RWPE2 (cell line): Measurements from ENCODE around the gene CRNKL1.

ENCODE experiments used
- ATAC-seq: fragments of 200-7000 bp; cut with Tn5 transposase; 3 replicates; pipeline ENCODE4 v1.9.1; 2021; ENCODE audit warnings: low read depth
- DNase-seq: peaks from one replicate; pipeline ENCODE4 v3.0.0-alpha.2; 2020; ENCODE audit warnings: low spot score
- H3K27ac ChIP-seq: fragments of 450-650 bp; 2 replicates; pipeline ENCODE4 v1.5.1; 2017; ENCODE audit warnings: mild to moderate bottlenecking; ENCODE audit not compliant: poor library complexity, severe bottlenecking
- H3K27me3 ChIP-seq: fragments of 250-450 bp; sonication (Bioruptor Pico); 2 replicates; pipeline ENCODE4 v1.5.1; 2021; ENCODE audit warnings: mild to moderate bottlenecking, moderate library complexity; ENCODE audit not compliant: insufficient read depth, poor library complexity, severe bottlenecking
- H3K36me3 ChIP-seq: fragments of 250-450 bp; sonication (Bioruptor Pico); 2 replicates; pipeline ENCODE4 v1.5.1; 2020; ENCODE audit warnings: low read depth, mild to moderate bottlenecking, moderate library complexity
- H3K4me1 ChIP-seq: fragments of 250-450 bp; sonication (Bioruptor Pico); 2 replicates; pipeline ENCODE4 v1.5.1; 2021; ENCODE audit warnings: mild to moderate bottlenecking, moderate library complexity; ENCODE audit not compliant: insufficient read depth, poor library complexity, severe bottlenecking
- H3K4me3 ChIP-seq: fragments of 250-450 bp; sonication (Bioruptor Pico); 2 replicates; pipeline ENCODE4 v1.5.1; 2021; ENCODE audit warnings: mild to moderate bottlenecking, moderate library complexity; ENCODE audit not compliant: severe bottlenecking
- H3K9me3 ChIP-seq: fragments of 250-450 bp; sonication (Bioruptor Pico); 2 replicates; pipeline ENCODE4 v1.5.1; 2021; ENCODE audit warnings: mild to moderate bottlenecking, moderate library complexity; ENCODE audit not compliant: severe bottlenecking
- TF ChIP-seq, protein P1 (sequence below): fragments of 450-650 bp; IDR thresholded peaks from one replicate; pipeline ENCODE4 v1.5.1; 2017; ENCODE audit warnings: mild to moderate bottlenecking, moderate library complexity; ENCODE audit not compliant: poor library complexity, severe bottlenecking

CRNKL1 gene

DNA sequence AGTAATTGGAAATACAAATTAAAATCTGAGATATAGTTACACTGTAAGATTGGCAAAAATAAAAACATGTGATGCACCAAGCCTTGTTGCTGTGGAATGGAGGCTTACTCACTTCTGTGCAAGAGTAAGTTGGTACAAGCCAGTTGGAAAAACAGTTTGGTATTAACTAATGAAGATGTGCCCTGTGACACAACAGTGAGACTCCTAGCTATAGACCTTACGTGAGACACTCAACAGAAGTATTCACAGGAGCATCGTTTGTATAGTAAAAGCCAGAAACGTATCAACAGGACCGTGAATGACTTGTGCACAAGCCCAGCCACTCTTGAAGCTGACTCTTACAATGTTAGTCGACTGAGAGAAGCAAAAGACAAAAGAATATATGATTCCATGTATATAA, 20.5 kb downstream of the CRNKL1 start:
- Histone ChIP-seq H3K27me3 (no peaks in the 10 kb centered on the region), H3K4me3 (no peak overlapping the region), H3K36me3 (peaks cover 100% of the 10 kb centered on the region), H3K4me1 (no peaks in the 10 kb centered on the region), H3K27ac (no peak overlapping the region), H3K9me3 (no peaks in the 10 kb centered on the region)
- TF ChIP-seq, protein P1, sequence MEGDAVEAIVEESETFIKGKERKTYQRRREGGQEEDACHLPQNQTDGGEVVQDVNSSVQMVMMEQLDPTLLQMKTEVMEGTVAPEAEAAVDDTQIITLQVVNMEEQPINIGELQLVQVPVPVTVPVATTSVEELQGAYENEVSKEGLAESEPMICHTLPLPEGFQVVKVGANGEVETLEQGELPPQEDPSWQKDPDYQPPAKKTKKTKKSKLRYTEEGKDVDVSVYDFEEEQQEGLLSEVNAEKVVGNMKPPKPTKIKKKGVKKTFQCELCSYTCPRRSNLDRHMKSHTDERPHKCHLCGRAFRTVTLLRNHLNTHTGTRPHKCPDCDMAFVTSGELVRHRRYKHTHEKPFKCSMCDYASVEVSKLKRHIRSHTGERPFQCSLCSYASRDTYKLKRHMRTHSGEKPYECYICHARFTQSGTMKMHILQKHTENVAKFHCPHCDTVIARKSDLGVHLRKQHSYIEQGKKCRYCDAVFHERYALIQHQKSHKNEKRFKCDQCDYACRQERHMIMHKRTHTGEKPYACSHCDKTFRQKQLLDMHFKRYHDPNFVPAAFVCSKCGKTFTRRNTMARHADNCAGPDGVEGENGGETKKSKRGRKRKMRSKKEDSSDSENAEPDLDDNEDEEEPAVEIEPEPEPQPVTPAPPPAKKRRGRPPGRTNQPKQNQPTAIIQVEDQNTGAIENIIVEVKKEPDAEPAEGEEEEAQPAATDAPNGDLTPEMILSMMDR: no peak
- ATAC-seq (no peak), DNase-seq (no peak)

DNA sequence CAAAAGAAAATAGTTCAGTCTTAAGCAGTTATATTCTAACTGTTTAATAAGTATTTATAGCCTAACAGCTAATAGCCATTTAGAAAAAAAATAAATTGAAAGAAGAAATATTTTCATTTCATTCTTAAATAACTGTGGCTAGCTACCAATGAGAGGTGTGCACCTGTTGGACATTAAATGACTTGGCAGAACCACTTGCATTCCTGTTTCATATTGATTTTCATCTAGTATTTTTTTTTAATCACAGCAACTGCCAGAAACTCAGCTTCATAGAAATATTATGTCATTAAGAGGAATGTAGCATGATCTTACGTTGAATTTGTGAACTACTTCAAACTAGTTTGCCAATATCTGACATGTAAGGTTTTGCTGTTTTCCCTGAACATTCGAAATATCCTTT, 25.0 kb downstream of the CRNKL1 start:
- TF ChIP-seq, protein P1: no peak
- no peak overlapping the region for H3K27ac ChIP-seq

DNA sequence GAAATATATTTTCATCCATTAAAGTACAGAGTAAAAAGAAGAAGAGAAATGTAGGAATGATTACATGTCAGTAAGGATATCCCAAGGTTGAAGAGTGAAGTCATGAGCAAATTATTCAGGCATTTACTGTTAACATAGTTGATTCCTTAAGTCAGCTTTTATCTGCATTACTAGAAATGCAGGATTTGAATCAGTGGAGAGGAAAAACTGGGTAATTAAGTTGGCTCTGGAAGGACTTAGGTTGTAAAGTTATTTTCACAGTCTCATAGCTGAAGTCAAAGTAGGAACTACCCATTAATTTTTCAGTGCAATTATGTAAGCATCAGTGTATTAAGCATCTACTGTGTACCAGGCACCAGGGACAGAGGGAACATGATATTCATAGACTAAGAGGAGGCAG, 27.3 kb downstream of the CRNKL1 start:
- Histone ChIP-seq H3K27ac (no peak overlapping the region), H3K4me3 (no peak overlapping the region), H3K27me3 (no peaks in the 10 kb centered on the region), H3K4me1 (no peaks in the 10 kb centered on the region), H3K9me3 (no peaks in the 10 kb centered on the region), H3K36me3 (peaks cover 78% of the 10 kb centered on the region)
- TF ChIP-seq, protein P1: no peak
- no peak for ATAC-seq
- no peak for DNase-seq

More for the DNA sequence above, 25.0 kb downstream of the CRNKL1 start:
- Histone ChIP-seq H3K36me3 (peaks cover 93% of the 10 kb centered on the region), H3K27me3 (no peaks in the 10 kb centered on the region), H3K9me3 (no peaks in the 10 kb centered on the region), H3K4me3 (no peak overlapping the region), H3K4me1 (no peaks in the 10 kb centered on the region)
- DNase-seq (no peak), ATAC-seq (no peak)

DNA sequence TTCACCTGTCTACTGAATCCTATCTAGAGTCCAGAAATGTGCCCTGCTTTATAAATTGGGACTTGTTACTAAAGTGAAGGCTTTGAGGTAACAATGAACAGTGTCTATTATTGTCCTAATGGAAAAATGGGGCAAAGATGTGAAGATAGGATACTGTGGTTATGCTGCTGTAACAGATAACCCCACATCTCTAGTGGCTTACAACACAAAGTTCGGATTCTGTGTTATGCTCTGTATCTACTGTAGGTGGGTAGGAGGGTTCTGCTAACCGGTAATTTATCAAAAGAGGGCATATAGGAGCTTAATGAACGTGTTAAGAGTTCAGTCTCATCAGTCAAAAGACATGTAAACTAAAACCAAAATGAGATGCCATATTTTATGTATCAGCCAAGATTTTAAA, 28.9 kb downstream of the CRNKL1 start:
- no peak overlapping the region for H3K27ac ChIP-seq
- TF ChIP-seq, protein P1: no peak
- peaks cover 78% of the 10 kb centered on the region for H3K36me3 ChIP-seq
- DNase-seq (no peak), ATAC-seq (no peak)
- H3K4me3 ChIP-seq: no peak overlapping the region
- H3K27me3 ChIP-seq: no peaks in the 10 kb centered on the region
- no peaks in the 10 kb centered on the region for H3K9me3 ChIP-seq
- H3K4me1 ChIP-seq: peaks cover 9% of the 10 kb centered on the region

DNA sequence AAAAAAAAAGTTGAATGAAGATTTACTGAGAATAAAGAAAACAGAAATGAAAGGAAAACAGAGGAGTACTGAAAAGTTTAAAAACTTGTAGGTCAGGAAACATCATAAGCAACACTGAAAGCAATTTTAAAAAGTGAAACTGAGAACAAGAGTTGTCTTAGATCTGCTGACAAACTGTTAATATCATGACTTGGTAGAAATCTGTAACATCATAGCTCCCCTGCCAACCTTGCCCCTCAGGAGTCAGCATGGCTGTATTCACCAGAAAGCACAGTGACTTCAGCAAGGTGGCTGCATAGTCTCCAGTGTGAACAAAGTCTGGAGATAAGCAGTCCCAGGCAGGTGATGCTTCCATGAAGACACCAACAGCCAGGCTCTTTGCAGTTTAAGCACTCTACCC, 29.8 kb downstream of the CRNKL1 start:
- H3K36me3 ChIP-seq: peaks cover 72% of the 10 kb centered on the region
- no peak overlapping the region for H3K4me3 ChIP-seq
- H3K4me1 ChIP-seq: peaks cover 12% of the 10 kb centered on the region
- no peak for ATAC-seq
- H3K27ac ChIP-seq: no peak overlapping the region
- DNase-seq: no peak
- no peaks in the 10 kb centered on the region for H3K9me3 ChIP-seq
- H3K27me3 ChIP-seq: no peaks in the 10 kb centered on the region
- TF ChIP-seq, protein P1: no peak
